Endothelial cell of umbilical vein (primary cell): Measurements from ENCODE around the gene SPPL3. TPM values are rescaled to one million over a fixed set of nuclear protein-coding genes. Genes with fewer than 3 reads are reported as not detected.

Source experiments
- BruUV-seq: library from RNA; stranded (reverse); fragments of 400-500 nt; replicated peaks from 2 replicates; lab custom pipeline; 2021; lab: Mats Ljungman, UMichigan
- CTCF ChIA-PET: fragments of 300-600, 350-600 bp; sonication (Branson Sonifier 250); formaldehyde crosslinking; loops from one replicate; lab custom pipeline; 2021; ENCODE audit warnings: antibody characterized with exemption, inconsistent platforms; lab: Charles Lee
- POLR2A ChIA-PET: fragments of 300-600, 350-600 bp; sonication (Branson Sonifier 250); formaldehyde crosslinking; loops from one replicate; lab custom pipeline; 2021; ENCODE audit warnings: antibody characterized with exemption, inconsistent platforms; lab: Charles Lee
- DNase-seq: peaks from one replicate; pipeline ENCODE4 v3.0.0-alpha.2; 2011; ENCODE audit warnings: low read depth, low spot score
- FAIRE-seq: peaks from 2 replicates; lab custom pipeline; 2011; peaks lifted over from hg19 to GRCh38; lab: Jason Lieb, UNC
- H2AFZ ChIP-seq: 2 replicates; pipeline ENCODE4 v1.6.0; 2012; ENCODE audit warnings: low read depth, low read length, control low read depth, inconsistent platforms
- H3K27ac ChIP-seq: 2 replicates; pipeline ENCODE4 v1.5.1; 2011; ENCODE audit warnings: low read depth, mild to moderate bottlenecking, control low read depth, low read length, moderate library complexity; ENCODE audit not compliant: insufficient read depth
- H3K27me3 ChIP-seq, 2 experiments: 2 replicates each; pipeline versions ENCODE4 v1.6.0 to v1.6.1; 2011; ENCODE audit warnings: low read length in 2 of 2, mixed read lengths in 1 of 2; ENCODE audit not compliant: control insufficient read depth in 2 of 2, insufficient read depth in 2 of 2
- H3K36me3 ChIP-seq, 2 experiments: 2 replicates in 1 of 2; 3 replicates in 1 of 2; pipeline ENCODE4 v1.5.1; 2011; ENCODE audit warnings: low read length in 2 of 2, mild to moderate bottlenecking in 1 of 2, moderate library complexity in 1 of 2; ENCODE audit not compliant: control insufficient read depth in 2 of 2, insufficient read depth in 2 of 2; ENCODE audit errors: extremely low read depth in 1 of 2
- H3K4me1 ChIP-seq: 3 replicates; pipeline ENCODE4 v1.5.1; 2011; ENCODE audit warnings: mild to moderate bottlenecking, low read length; ENCODE audit not compliant: control insufficient read depth, insufficient read depth; ENCODE audit errors: extremely low read depth
- H3K4me2 ChIP-seq: 2 replicates; pipeline ENCODE4 v1.6.1; 2011; ENCODE audit warnings: low read length, control low read depth, mixed read lengths; ENCODE audit not compliant: insufficient read depth
- H3K4me3 ChIP-seq, 3 experiments: fragments of 200-600 bp in 1 of 3; sonication (generic), shearing (Covaris generic) in 1 of 3; replicated peaks in 1 of 3; 2 replicates each; pipeline ENCODE4 v1.5.1; 2011 to 2016; ENCODE audit warnings: control low read depth in 3 of 3, low read length in 3 of 3, mild to moderate bottlenecking in 2 of 3, inconsistent platforms in 1 of 3, low read depth in 1 of 3, moderate library complexity in 1 of 3; ENCODE audit not compliant: insufficient read depth in 1 of 3
- H3K79me2 ChIP-seq: 2 replicates; pipeline ENCODE4 v1.6.0; 2012; ENCODE audit warnings: low read length, inconsistent platforms; ENCODE audit not compliant: control insufficient read depth, insufficient read depth
- H3K9ac ChIP-seq: replicated peaks from 2 replicates; pipeline ENCODE3; 2011; ENCODE audit warnings: low read length, control low read depth; ENCODE audit not compliant: insufficient read depth; ENCODE audit errors: extremely low read depth
- H3K9me1 ChIP-seq: replicated peaks from 3 replicates; pipeline ENCODE4 v1.6.0; 2011; ENCODE audit warnings: mild to moderate bottlenecking, low read length; ENCODE audit not compliant: control insufficient read depth, insufficient read depth; ENCODE audit errors: extremely low read depth
- H3K9me3 ChIP-seq: replicated peaks from 2 replicates; pipeline ENCODE4 v1.5.1; 2012; ENCODE audit warnings: low read length, inconsistent platforms; ENCODE audit not compliant: control insufficient read depth, insufficient read depth
- H4K20me1 ChIP-seq: replicated peaks from 2 replicates; pipeline ENCODE3; 2011; ENCODE audit warnings: mild to moderate bottlenecking, low read length; ENCODE audit not compliant: control insufficient read depth, insufficient read depth; ENCODE audit errors: extremely low read depth
- GATA2 ChIP-seq: IDR thresholded peaks from 2 replicates; pipeline ENCODE4 v1.7.0; 2011; ENCODE audit warnings: low read depth, mild to moderate bottlenecking, moderate library complexity, mixed read lengths, low read length; ENCODE audit not compliant: insufficient read length, insufficient read depth
- dilution Hi-C: fragments of 300-500 bp; cut with MboI; formaldehyde crosslinking; loops from one replicate; pipeline ENCODE4 v1.15.0; 2019; ENCODE audit warnings: low sequenced_read_pairs; ENCODE audit not compliant: extremely low pct_ligation_motif_present
- intact Hi-C: fragments of 100-400 bp; cut with micrococcal nuclease; formaldehyde crosslinking; loops from one replicate; pipeline ENCODE4 v1.10.0; 2022
- polyA plus RNA-seq, 4 experiments: library from polyadenylated mRNA; depleted of rRNA in 3 of 4; stranded (reverse) in 3 of 4; unstranded in 1 of 4; fragments of >200 nt; gene quantifications; 2 replicates each; pipeline versions ENCODE4 v1.2.1 to v1.2.3, GENCODE V29; 2011 to 2012; ENCODE audit warnings: missing spikeins in 1 of 4
- total RNA-seq: library from RNA; stranded (reverse); gene quantifications from 2 replicates; pipeline ENCODE4 v1.2.3, GENCODE V29; 2021
- TF ChIP-seq, protein P1 (sequence below), 2 donors: IDR thresholded peaks; 1 replicate in 1 of 2; 2 replicates in 1 of 2; pipeline ENCODE4 v1.5.1; 2011; ENCODE audit warnings: low read length in 2 of 2, mild to moderate bottlenecking in 2 of 2, moderate library complexity in 2 of 2, control low read depth in 1 of 2, inconsistent platforms in 1 of 2, low read depth in 1 of 2; ENCODE audit not compliant: insufficient read depth in 1 of 2; ENCODE audit errors: extremely low read depth in 1 of 2

Gene SPPL3
- total and polyA plus RNA-seq, 2 donors (not counting 3 experiments of a cell fraction or from before 2014, with no cell fraction given): 30.6 to 53.0 TPM

- H3K9me3 ChIP-seq: no peaks in the 10 kb centered on the region
- no peaks in the 10 kb centered on the region for H3K4me1 ChIP-seq
- H3K79me2 ChIP-seq: no peaks in the 10 kb centered on the region
- ChIA-PET POLR2A (no interaction called here), CTCF (interaction anchor here (1.4 to 3.0 kb wide), 5 partner anchors 10 to 235 kb away, joined by 3 to 39 read pairs (median 3); no protein-coding TSS in a partner anchor)
- H2AFZ ChIP-seq: no peak overlapping the region
- TF ChIP-seq, protein P1, sequence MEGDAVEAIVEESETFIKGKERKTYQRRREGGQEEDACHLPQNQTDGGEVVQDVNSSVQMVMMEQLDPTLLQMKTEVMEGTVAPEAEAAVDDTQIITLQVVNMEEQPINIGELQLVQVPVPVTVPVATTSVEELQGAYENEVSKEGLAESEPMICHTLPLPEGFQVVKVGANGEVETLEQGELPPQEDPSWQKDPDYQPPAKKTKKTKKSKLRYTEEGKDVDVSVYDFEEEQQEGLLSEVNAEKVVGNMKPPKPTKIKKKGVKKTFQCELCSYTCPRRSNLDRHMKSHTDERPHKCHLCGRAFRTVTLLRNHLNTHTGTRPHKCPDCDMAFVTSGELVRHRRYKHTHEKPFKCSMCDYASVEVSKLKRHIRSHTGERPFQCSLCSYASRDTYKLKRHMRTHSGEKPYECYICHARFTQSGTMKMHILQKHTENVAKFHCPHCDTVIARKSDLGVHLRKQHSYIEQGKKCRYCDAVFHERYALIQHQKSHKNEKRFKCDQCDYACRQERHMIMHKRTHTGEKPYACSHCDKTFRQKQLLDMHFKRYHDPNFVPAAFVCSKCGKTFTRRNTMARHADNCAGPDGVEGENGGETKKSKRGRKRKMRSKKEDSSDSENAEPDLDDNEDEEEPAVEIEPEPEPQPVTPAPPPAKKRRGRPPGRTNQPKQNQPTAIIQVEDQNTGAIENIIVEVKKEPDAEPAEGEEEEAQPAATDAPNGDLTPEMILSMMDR (IDR thresholded peaks at IDR 0.05; ENCODE audit: extremely low read depth in 1 of 2, insufficient read depth in 1 of 2, low read depth in 1 of 2, low read length in 2 of 2): peak in 1 of 2 donors; percentile 35
- TF ChIP-seq GATA2: no peak
- H3K27ac ChIP-seq: no peak overlapping the region
- dilution Hi-C loops (no loop called here), intact Hi-C loops (loop anchor here (1.0 kb wide), 1 partner anchor 234 kb away; no protein-coding TSS in a partner anchor)
- H3K9ac ChIP-seq: no peak overlapping the region
- FAIRE-seq (no peak), DNase-seq (no peak)
- no TSS peak for BruUV-seq
- no peaks in the 10 kb centered on the region for H3K27me3 ChIP-seq
- no peaks in the 10 kb centered on the region for H3K9me1 ChIP-seq
- no peaks in the 10 kb centered on the region for H3K36me3 ChIP-seq
- H3K4me2 ChIP-seq: no peak overlapping the region
- no peak overlapping the region for H3K4me3 ChIP-seq
- H4K20me1 ChIP-seq: no peaks in the 10 kb centered on the region
Observed at GRCh38 chr12:120737557-120738251, 166.5 kb downstream of the SPPL3 start.
